Common myeloid progenitor, CD34-positive (primary cell): Measurements from ENCODE around the gene SHLD2. TPM values are rescaled to one million over a fixed set of nuclear protein-coding genes. Genes with fewer than 3 reads are reported as not detected.

Experiments used
- CTCF ChIA-PET: fragments of 350-600 bp; sonication (Branson Sonifier 250); formaldehyde crosslinking; loops from one replicate; lab custom pipeline; 2021; ENCODE audit warnings: antibody characterized with exemption; lab: Charles Lee
- POLR2A ChIA-PET: fragments of 350-600 bp; sonication (Branson Sonifier 250); formaldehyde crosslinking; loops from one replicate; lab custom pipeline; 2021; ENCODE audit warnings: antibody characterized with exemption; lab: Charles Lee
- DNase-seq, 3 donors: peaks; one replicate each; pipeline versions ENCODE4 v3.0.0 to v3.0.0-alpha.2; 2013
- H3K27ac ChIP-seq, 2 experiments: 1 replicate in 1 of 2; 2 replicates in 1 of 2; pipeline ENCODE4 v1.7.0; 2013; ENCODE audit warnings: inconsistent platforms in 2 of 2, low read length in 2 of 2, mild to moderate bottlenecking in 2 of 2, low read depth in 1 of 2, moderate library complexity in 1 of 2; ENCODE audit not compliant: severe bottlenecking in 2 of 2, insufficient read depth in 1 of 2, poor library complexity in 1 of 2
- H3K27me3 ChIP-seq, 5 experiments: replicated peaks in 2 of 5; 1 replicate in 3 of 5; 2 replicates in 2 of 5; pipeline versions ENCODE4 v1.6.1 to v1.7.0; 2013; ENCODE audit warnings: low read length in 4 of 5, mild to moderate bottlenecking in 2 of 5, moderate library complexity in 2 of 5, inconsistent platforms in 1 of 5; ENCODE audit not compliant: insufficient read depth in 5 of 5, control insufficient read depth in 4 of 5
- H3K36me3 ChIP-seq, 4 experiments: 1 replicate in 2 of 4; 2 replicates in 2 of 4; pipeline versions ENCODE4 v1.6.1 to v1.7.0; 2013; ENCODE audit warnings: low read length in 3 of 4, control low read depth in 1 of 4, mild to moderate bottlenecking in 1 of 4; ENCODE audit not compliant: control insufficient read depth in 4 of 4, insufficient read depth in 4 of 4
- H3K4me1 ChIP-seq, 4 experiments: 1 replicate in 3 of 4; 2 replicates in 1 of 4; pipeline versions ENCODE4 v1.6.1 to v1.7.1; 2013; ENCODE audit warnings: low read length in 3 of 4, mild to moderate bottlenecking in 3 of 4, control low read depth in 1 of 4, inconsistent platforms in 1 of 4, moderate library complexity in 1 of 4; ENCODE audit not compliant: control insufficient read depth in 4 of 4, insufficient read depth in 4 of 4; ENCODE audit errors: control extremely low read depth in 1 of 4
- H3K4me3 ChIP-seq, 7 experiments: 1 replicate in 4 of 7; 2 replicates in 3 of 7; pipeline versions ENCODE4 v1.5.1 to v1.7.0; 2013; ENCODE audit warnings: mild to moderate bottlenecking in 7 of 7, low read length in 6 of 7, moderate library complexity in 6 of 7, inconsistent platforms in 2 of 7, low read depth in 2 of 7, control low read depth in 1 of 7; ENCODE audit not compliant: insufficient read depth in 4 of 7, control insufficient read depth in 1 of 7; ENCODE audit errors: extremely low read depth in 1 of 7
- H3K9me3 ChIP-seq, 5 experiments: 1 replicate in 4 of 5; 2 replicates in 1 of 5; pipeline versions ENCODE4 v1.6.1 to v1.7.1; 2013; ENCODE audit warnings: low read length in 4 of 5, mild to moderate bottlenecking in 2 of 5, inconsistent platforms in 1 of 5, low read depth in 1 of 5, moderate library complexity in 1 of 5; ENCODE audit not compliant: control insufficient read depth in 4 of 5, insufficient read depth in 2 of 5; ENCODE audit errors: control extremely low read depth in 1 of 5
- WGBS: methylation state at CpG from one replicate; pipeline ENCODE4 v1.1.5; 2013; ENCODE audit not compliant: insufficient coverage; 5-methylcytosine and 5-hydroxymethylcytosine counted together
- polyA plus RNA-seq: library from polyadenylated mRNA; unstranded; fragments of 120-200 nt; gene quantifications from one replicate; pipeline ENCODE4 v1.2.1, GENCODE V29; 2013

SHLD2 gene, protein sequence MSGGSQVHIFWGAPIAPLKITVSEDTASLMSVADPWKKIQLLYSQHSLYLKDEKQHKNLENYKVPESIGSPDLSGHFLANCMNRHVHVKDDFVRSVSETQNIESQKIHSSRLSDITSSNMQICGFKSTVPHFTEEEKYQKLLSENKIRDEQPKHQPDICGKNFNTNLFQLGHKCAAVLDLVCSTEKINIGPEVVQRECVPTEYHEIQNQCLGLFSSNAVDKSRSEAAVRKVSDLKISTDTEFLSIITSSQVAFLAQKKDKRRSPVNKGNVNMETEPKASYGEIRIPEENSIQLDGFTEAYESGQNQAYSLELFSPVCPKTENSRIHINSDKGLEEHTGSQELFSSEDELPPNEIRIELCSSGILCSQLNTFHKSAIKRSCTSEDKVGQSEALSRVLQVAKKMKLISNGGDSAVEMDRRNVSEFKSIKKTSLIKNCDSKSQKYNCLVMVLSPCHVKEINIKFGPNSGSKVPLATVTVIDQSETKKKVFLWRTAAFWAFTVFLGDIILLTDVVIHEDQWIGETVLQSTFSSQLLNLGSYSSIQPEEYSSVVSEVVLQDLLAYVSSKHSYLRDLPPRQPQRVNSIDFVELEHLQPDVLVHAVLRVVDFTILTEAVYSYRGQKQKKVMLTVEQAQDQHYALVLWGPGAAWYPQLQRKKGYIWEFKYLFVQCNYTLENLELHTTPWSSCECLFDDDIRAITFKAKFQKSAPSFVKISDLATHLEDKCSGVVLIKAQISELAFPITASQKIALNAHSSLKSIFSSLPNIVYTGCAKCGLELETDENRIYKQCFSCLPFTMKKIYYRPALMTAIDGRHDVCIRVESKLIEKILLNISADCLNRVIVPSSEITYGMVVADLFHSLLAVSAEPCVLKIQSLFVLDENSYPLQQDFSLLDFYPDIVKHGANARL
- polyA plus RNA-seq = 29.4 TPM

DNA sequence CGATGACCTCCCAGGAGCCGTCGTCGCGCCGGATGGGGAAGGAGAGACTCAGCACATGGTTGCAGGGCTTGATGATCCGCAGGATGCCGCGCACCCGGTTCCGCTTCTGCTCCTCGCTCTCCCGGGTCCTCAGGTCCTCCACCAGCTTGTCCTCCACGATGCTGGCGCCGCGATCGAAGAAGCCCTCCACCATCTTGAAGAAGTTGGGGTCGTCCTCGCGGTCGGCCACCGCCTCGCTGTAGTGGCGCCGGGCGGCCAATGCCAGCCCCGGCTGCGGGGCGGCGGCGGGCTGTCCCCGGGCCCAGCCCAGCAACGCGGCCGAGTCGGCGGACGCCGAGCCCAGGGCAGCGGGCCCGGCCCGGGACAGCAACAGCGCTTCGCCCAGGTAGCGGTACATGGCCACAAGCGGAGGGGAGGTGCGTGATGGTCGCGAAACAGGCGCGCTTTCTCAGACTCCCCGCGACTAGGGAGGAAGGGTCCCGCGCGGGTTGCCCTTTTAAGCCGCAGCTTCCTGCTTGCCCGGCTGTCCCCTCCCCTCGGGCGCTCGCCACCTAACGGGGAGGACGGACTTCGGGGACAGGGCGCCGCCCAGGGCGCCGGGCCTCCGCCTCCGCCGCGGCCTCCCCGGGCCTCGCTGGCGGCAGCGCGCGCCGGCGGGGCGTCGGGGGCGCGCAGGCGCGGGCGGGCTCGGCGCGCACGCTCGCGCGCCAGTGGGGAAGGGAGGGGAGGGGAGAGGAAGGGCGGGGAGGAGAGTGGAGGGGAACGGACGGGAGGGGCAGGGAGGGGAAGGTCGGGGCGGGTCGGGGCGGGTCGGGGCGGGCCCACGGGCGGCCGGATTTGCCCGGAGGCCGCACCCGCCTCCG, at the start of gene SHLD2, which contains the start of gene GLUD1:
Gene SHLD2, plus strand, starts transcription at position 834 of the 863 bp plus-strand sequence. CDS start 56,149 bp downstream, outside the sequence.
Gene GLUD1, minus strand, starts transcription at position 471 of the 863 bp plus-strand sequence. Its CDS starts 74 bp downstream, at position 397.
- ChIA-PET CTCF (interaction anchor here (1.0 to 1.2 kb wide), 2 partner anchors 10 to 124 kb away, joined by 3 read pairs; no protein-coding TSS in a partner anchor), POLR2A (interaction anchor here (0.9 kb wide), 1 partner anchor 14 kb away, joined by 3 read pairs; no protein-coding TSS in a partner anchor)
- H3K4me1 ChIP-seq = peaks cover 15 to 46% (median 34%) of the 10 kb centered on the region in 4 experiments

GRCh38 chr10:87045434-87045938, 49.5 kb upstream of the SHLD2 start:
- H3K36me3 ChIP-seq = peaks cover 4 to 31% (median 12%) of the 10 kb centered on the region in 4 experiments
- ChIA-PET CTCF (interaction anchor here (0.7 to 1.0 kb wide), 2 partner anchors 9 to 77 kb away, joined by 3 to 4 read pairs; partner anchors contain the start of gene ADIRF), POLR2A (no interaction called here)
- no peaks in the 10 kb centered on the region for H3K4me1 ChIP-seq
- H3K4me3 ChIP-seq = no peak overlapping the region
- no peaks in the 10 kb centered on the region for H3K27me3 ChIP-seq
- H3K9me3 ChIP-seq = no peaks in the 10 kb centered on the region
- H3K27ac ChIP-seq = no peak overlapping the region
- 93% methylated on average over 4 of the region's 6 CpGs for WGBS
- DNase-seq = no peak

More for the DNA sequence above, at the start of gene SHLD2, which contains the start of gene GLUD1:
- Histone ChIP-seq H3K36me3 (peaks cover 2 to 20% (median 7%) of the 10 kb centered on the region in 4 experiments), H3K9me3 (no peaks in the 10 kb centered on the region), H3K27ac (peak within 1 kb of the TSS; percentile 64 to 85), H3K4me3 (peak within 1 kb of the TSS; percentile 66 to 92 (median 78)), H3K27me3 (no peaks in the 10 kb centered on the region)
- 0% methylated on average over 76 of the region's 111 CpGs for WGBS
- peak; percentile 91 to 96 (median 96) for DNase-seq

- peaks cover 8 to 18% (median 16%) of the 10 kb centered on the region in 4 experiments for H3K4me1 ChIP-seq
- peaks cover 13 to 71% (median 42%) of the 10 kb centered on the region in 4 experiments for H3K36me3 ChIP-seq
- no peak overlapping the region for H3K4me3 ChIP-seq
- H3K27me3 ChIP-seq = no peaks in the 10 kb centered on the region
- DNase-seq = no peak
- ChIA-PET POLR2A (no interaction called here), CTCF (interaction anchor here (1.4 to 1.5 kb wide), 2 partner anchors 8 to 10 kb away, joined by 3 to 5 read pairs; no protein-coding TSS in a partner anchor)
- no peaks in the 10 kb centered on the region for H3K9me3 ChIP-seq
- H3K27ac ChIP-seq = no peak overlapping the region
- 95% methylated on average over 3 of the region's 3 CpGs for WGBS
Observed at GRCh38 chr10:87053111-87053510, 41.9 kb upstream of the SHLD2 start.

DNA sequence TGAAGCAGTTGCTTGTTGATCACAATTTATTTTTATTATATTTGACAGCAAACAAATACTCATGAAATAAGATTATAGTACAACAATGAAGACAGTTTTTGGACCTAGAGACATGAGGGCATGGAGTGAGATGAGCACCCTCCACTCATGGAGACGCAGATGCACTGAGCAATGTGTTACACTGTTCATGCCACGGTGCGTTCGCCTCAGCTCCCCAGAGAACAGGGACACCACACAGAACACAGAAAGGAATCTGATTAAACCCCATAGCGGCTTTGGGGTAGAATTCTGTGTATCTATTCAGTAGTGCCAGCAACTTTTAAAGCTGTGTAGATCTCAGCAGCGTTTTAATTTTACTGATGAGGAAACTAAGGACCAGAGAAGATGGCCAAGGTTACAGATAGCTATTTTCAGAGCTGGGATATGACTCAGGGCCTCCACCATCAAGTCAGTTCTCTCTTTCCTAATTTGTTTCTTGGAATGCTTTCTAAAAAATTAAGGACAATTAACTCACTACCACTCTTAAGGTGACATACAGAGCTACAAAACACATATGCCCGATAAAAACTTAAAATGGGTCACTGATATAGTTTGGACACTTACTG, 41.3 kb upstream of the SHLD2 start:
- 100% methylated on average over 1 of the region's 7 CpGs for WGBS
- no peak for DNase-seq
- Histone ChIP-seq H3K4me1 (peaks cover 8 to 18% (median 16%) of the 10 kb centered on the region in 4 experiments), H3K27me3 (no peaks in the 10 kb centered on the region), H3K4me3 (no peak overlapping the region), H3K9me3 (no peaks in the 10 kb centered on the region), H3K27ac (no peak overlapping the region), H3K36me3 (peaks cover 10 to 73% (median 44%) of the 10 kb centered on the region in 4 experiments)
- ChIA-PET POLR2A (interaction anchor here (1.4 kb wide), 1 partner anchor 11 kb away, joined by 3 read pairs; no protein-coding TSS in a partner anchor), CTCF (interaction anchor here (0.7 to 1.5 kb wide), 5 partner anchors 9 to 32 kb away, joined by 3 to 5 read pairs (median 3); no protein-coding TSS in a partner anchor)

DNA sequence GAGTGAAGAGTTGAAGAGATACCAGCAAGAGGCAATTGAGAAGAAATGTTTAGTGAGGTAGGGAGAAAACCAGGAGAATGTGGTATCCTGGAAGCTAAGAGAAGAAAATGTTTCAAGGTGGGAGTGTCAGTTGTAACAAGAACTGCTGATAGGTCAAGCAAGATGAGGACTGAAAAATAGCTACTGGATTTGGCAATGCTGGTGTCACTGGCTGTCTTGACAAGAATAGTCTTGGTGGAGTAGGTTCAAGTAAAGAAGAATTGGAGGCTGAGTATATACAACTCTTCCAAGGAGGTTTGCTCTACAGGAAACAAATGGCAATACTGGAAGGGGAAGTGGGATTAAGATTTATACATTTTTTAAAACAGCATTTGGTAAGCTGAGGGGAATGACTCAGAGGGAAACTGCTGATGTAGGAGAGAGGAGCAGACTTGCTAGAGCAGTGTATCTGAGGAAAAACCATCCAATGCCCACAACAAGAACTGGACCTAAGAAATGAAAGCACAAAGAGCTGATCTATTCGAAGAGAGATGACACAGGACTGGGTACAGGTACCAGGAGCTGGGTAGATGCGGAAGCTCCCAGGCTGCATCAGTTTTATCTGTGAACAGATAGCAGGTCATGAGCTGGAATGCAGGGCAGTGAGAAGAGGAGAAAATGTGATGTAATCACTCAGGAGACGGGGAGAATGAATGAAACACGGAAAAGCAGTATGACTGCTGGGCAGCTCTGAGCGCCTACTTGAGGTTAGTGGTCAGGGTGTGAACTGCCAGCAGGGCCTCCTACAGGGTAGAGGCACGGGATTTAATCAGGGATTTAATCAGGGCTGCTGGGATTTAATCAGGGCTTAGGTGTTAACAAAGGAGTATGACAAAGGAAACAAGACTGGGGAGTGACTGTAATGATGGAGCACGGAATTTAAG, 40.4 kb upstream of the SHLD2 start:
- CTCF ChIA-PET = interaction anchor here (0.6 to 1.4 kb wide), 6 partner anchors 9 to 84 kb away, joined by 3 to 5 read pairs (median 4); no protein-coding TSS in a partner anchor
- no peaks in the 10 kb centered on the region for H3K9me3 ChIP-seq
- H3K36me3 ChIP-seq = peaks cover 12 to 74% (median 47%) of the 10 kb centered on the region in 4 experiments
- peak; percentile 45 to 73 (median 66) for DNase-seq
- H3K4me3 ChIP-seq = peak overlapping the region in 3 of 7 experiments; percentile 23 to 43 (median 30)
- H3K27me3 ChIP-seq = no peaks in the 10 kb centered on the region
- POLR2A ChIA-PET = interaction anchor here (1.4 kb wide), 1 partner anchor 12 kb away, joined by 3 read pairs; no protein-coding TSS in a partner anchor
- peak overlapping the region in 1 of 2 experiments; percentile 58 for H3K27ac ChIP-seq
- peaks cover 8 to 18% (median 16%) of the 10 kb centered on the region in 4 experiments for H3K4me1 ChIP-seq
- 16% methylated on average over 7 of the region's 7 CpGs for WGBS
